ENCODE results near the gene DRGX.
A peak's percentile ranks its signal among the peaks of the same experiment; 100 is the strongest.

Gene DRGX

GRCh38 chr10:49395741-49396665, at the start of gene DRGX:
Gene DRGX, minus strand, starts transcription at chr10:49396089. Its CDS starts 649 bp downstream, at chr10:49395440.
- Histone ChIP-seq H3K27me3 (replicated peaks; ENCODE audit: control insufficient read depth, insufficient read depth, low read length) (no peaks in the 10 kb centered on the region; the same call in 1 of the 2 replicates), H3K4me3 (replicated peaks; ENCODE audit: low read depth, low read length) (no peak within 1 kb of the TSS), H3K36me3 (ENCODE audit: control insufficient read depth, insufficient read depth, low read length) (no peaks in the 10 kb centered on the region)
- TF ChIP-seq, protein P1, sequence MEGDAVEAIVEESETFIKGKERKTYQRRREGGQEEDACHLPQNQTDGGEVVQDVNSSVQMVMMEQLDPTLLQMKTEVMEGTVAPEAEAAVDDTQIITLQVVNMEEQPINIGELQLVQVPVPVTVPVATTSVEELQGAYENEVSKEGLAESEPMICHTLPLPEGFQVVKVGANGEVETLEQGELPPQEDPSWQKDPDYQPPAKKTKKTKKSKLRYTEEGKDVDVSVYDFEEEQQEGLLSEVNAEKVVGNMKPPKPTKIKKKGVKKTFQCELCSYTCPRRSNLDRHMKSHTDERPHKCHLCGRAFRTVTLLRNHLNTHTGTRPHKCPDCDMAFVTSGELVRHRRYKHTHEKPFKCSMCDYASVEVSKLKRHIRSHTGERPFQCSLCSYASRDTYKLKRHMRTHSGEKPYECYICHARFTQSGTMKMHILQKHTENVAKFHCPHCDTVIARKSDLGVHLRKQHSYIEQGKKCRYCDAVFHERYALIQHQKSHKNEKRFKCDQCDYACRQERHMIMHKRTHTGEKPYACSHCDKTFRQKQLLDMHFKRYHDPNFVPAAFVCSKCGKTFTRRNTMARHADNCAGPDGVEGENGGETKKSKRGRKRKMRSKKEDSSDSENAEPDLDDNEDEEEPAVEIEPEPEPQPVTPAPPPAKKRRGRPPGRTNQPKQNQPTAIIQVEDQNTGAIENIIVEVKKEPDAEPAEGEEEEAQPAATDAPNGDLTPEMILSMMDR (IDR thresholded peaks at IDR 0.05; ENCODE audit: insufficient read depth, low read length, poor library complexity, severe bottlenecking) = no peak
- DNase-seq (ENCODE audit: extremely low read depth, insufficient read length) = no peak

GRCh38 chr10:49444349-49444748, 48.5 kb upstream of the DRGX start:
- Histone ChIP-seq H3K27me3 (replicated peaks; ENCODE audit: control insufficient read depth, insufficient read depth, low read length) (no peaks in the 10 kb centered on the region), H3K36me3 (ENCODE audit: control insufficient read depth, insufficient read depth, low read length) (no peaks in the 10 kb centered on the region), H3K4me3 (replicated peaks; ENCODE audit: low read depth, low read length) (no peak overlapping the region)
- no peak for DNase-seq (ENCODE audit: extremely low read depth, insufficient read length)
- TF ChIP-seq, protein P1 (IDR thresholded peaks at IDR 0.05; ENCODE audit: insufficient read depth, low read length, poor library complexity, severe bottlenecking) = no peak

DNA sequence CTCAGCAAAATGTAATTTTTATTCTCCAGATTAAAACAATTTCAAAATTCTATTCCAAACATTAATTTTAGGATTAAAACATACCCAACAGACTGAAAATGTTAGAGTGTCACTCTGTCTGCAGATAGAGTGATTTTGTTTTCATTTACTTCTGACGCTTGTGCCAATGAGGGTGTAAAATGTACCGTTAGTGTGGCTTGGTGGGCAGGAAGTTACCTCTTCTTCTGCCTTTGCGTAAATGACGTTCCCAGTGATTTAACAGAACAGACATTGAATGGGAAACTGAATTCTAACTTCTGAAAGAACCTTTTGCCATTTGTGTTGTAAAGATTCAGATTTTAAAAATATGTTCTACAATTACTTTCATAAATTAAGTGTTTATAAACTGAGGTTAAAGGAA, 47.0 kb upstream of the DRGX start:
- TF ChIP-seq, protein P1 (IDR thresholded peaks at IDR 0.05; ENCODE audit: insufficient read depth, low read length, poor library complexity, severe bottlenecking) = no peak
- no peak for DNase-seq (ENCODE audit: extremely low read depth, insufficient read length)
- H3K27me3 ChIP-seq (replicated peaks; ENCODE audit: control insufficient read depth, insufficient read depth, low read length) = no peaks in the 10 kb centered on the region
- no peak overlapping the region for H3K4me3 ChIP-seq (replicated peaks; ENCODE audit: low read depth, low read length)
- no peaks in the 10 kb centered on the region for H3K36me3 ChIP-seq (ENCODE audit: control insufficient read depth, insufficient read depth, low read length)

DNA sequence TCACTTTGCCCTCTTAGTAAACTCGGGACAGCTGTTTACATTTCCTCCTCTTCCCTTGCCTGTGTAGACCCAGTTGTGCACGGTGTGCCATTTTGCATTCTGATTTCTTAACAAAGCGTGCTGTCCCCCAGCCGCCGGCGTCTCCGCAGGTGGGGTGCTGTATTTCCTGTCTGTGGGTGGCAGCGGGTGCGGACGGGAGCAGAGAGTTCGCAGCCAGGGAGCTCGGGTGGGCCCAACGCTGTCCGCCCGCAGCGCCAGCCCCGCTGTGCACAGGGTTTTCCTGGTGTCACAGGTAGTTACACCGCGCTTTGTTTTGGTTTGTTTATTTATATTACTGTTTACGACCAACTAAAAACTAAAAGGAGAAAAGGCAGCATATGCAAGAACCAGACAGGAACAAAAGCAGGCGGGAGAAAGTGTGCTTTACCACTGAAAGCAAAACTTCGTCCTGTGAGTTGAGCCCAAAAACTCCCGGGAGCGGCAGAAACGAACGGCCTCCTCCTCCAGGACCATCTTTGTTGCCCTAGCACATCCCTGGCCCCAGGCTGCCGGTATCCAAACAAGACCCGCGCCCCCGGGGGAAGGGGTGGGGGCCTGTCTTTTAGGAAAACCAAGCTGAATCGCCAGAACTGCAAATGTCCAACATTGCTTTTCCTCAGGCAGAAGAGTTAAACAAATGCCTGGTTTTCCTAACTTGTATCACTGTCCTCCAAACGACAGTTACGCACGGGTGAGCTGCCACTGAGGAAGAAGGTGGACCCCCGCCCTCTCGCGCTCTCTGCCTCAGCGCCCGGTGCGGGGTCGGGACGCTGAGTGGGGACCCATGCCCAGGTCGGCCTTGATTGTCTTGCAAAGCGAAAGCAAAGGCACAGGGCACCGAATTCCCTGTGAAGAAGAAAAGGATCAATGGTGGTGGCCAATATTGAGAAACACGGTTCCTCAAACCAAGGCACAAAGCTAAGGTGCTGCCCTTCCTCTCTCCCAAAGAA, 45.9 kb upstream of the DRGX start:
- TF ChIP-seq, protein P1 (IDR thresholded peaks at IDR 0.05; ENCODE audit: insufficient read depth, low read length, poor library complexity, severe bottlenecking) = no peak
- H3K27me3 ChIP-seq (replicated peaks; ENCODE audit: control insufficient read depth, insufficient read depth, low read length) = no peaks in the 10 kb centered on the region
- no peak overlapping the region; the same call in 1 of the 2 replicates for H3K4me3 ChIP-seq (replicated peaks; ENCODE audit: low read depth, low read length)
- no peaks in the 10 kb centered on the region for H3K36me3 ChIP-seq (ENCODE audit: control insufficient read depth, insufficient read depth, low read length)
- peak; percentile 22 for DNase-seq (ENCODE audit: extremely low read depth, insufficient read length)

DNA sequence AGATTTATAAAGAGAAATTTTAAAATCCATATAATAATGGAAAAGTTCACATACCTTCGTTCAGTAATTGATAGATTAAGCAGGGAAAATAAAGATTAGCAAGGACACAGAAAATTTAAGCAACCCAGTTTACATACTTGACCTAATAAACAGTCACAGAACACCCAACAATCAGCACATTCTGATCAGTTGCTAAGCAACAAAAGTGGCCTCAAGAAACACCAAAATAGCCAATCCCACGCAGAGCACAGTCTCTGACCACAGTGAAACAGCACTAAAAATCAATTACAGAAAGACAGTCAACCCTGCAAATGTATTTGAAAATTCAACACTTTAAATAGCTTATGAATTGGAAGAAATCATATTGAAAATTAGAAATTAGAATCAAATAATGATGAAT, 39.3 kb upstream of the DRGX start:
- H3K4me3 ChIP-seq (replicated peaks; ENCODE audit: low read depth, low read length) = no peak overlapping the region
- H3K36me3 ChIP-seq (ENCODE audit: control insufficient read depth, insufficient read depth, low read length) = no peaks in the 10 kb centered on the region
- H3K27me3 ChIP-seq (replicated peaks; ENCODE audit: control insufficient read depth, insufficient read depth, low read length) = no peaks in the 10 kb centered on the region
- TF ChIP-seq, protein P1 (IDR thresholded peaks at IDR 0.05; ENCODE audit: insufficient read depth, low read length, poor library complexity, severe bottlenecking) = no peak
- no peak for DNase-seq (ENCODE audit: extremely low read depth, insufficient read length)
